HL-60 (cell line): ENCODE data around the gene PBX1.

Experiments used
- CTCF ChIP-seq: IDR thresholded peaks from one replicate; pipeline ENCODE4 v1.5.1; 2011; ENCODE audit warnings: low read length, control low read depth, inconsistent platforms; ENCODE audit not compliant: insufficient read depth
- GABPA ChIP-seq: IDR thresholded peaks from 2 replicates; pipeline ENCODE4 v1.6.1; 2012; ENCODE audit warnings: low read depth
- POLR2AphosphoS5 ChIP-seq: IDR thresholded peaks from 2 replicates; pipeline ENCODE4 v1.6.1; 2012; ENCODE audit warnings: low read depth
- REST ChIP-seq: IDR thresholded peaks from 2 replicates; pipeline ENCODE4 v1.6.1; 2012; ENCODE audit warnings: low read depth; ENCODE audit not compliant: insufficient replicate concordance
- SPI1 ChIP-seq: IDR thresholded peaks from 2 replicates; pipeline ENCODE4 v1.6.1; 2012; ENCODE audit warnings: low read depth, mild to moderate bottlenecking, borderline replicate concordance

- TF ChIP-seq POLR2AphosphoS5 (no peak), CTCF (no peak), REST (no peak), SPI1 (no peak), GABPA (no peak)
Observed at GRCh38 chr1:164561472-164561871, 2.5 kb downstream of the PBX1 start.
